LNCaP clone FGC (cell line): Measurements from ENCODE around the gene ARPC2.

ENCODE experiments used
- DNase-seq: peaks from one replicate; pipeline ENCODE4 v3.0.0-alpha.2; 2011; ENCODE audit warnings: low read depth
- H3K4me3 ChIP-seq: 2 replicates; pipeline ENCODE4 v1.5.1; 2011; ENCODE audit warnings: mild to moderate bottlenecking, low read depth, low read length, control low read depth
- CTCF ChIP-seq: IDR thresholded peaks from 2 replicates; pipeline ENCODE4 v1.5.1; 2012; ENCODE audit warnings: mild to moderate bottlenecking; ENCODE audit not compliant: control insufficient read depth, insufficient read depth; ENCODE audit errors: extremely low read depth

Gene ARPC2

GRCh38 chr2:218192902-218193430 is 24.0 kb upstream of the ARPC2 start:
- DNase-seq, result no peak
- no peak for TF ChIP-seq CTCF
- H3K4me3 ChIP-seq, result no peak overlapping the region

- no peak for DNase-seq
- no peak overlapping the region for H3K4me3 ChIP-seq
- TF ChIP-seq CTCF, result no peak
Measured at GRCh38 chr2:218193701-218194100, 23.3 kb upstream of the ARPC2 start.

GRCh38 chr2:218194880-218195279 is 22.1 kb upstream of the ARPC2 start:
- no peak overlapping the region for H3K4me3 ChIP-seq
- no peak for DNase-seq
- TF ChIP-seq CTCF, result no peak

- TF ChIP-seq CTCF, result no peak
- DNase-seq, result no peak
- no peak overlapping the region for H3K4me3 ChIP-seq
Measured at GRCh38 chr2:218196974-218197373, 20.0 kb upstream of the ARPC2 start.

- TF ChIP-seq CTCF, result no peak
- DNase-seq, result no peak
- H3K4me3 ChIP-seq, result no peak overlapping the region
Measured at GRCh38 chr2:218202266-218202665, 14.7 kb upstream of the ARPC2 start.

- no peak for TF ChIP-seq CTCF
- no peak overlapping the region for H3K4me3 ChIP-seq
- no peak for DNase-seq
Measured at GRCh38 chr2:218209078-218209477, 7.9 kb upstream of the ARPC2 start.

GRCh38 chr2:218214116-218214515 is 2.9 kb upstream of the ARPC2 start:
- H3K4me3 ChIP-seq, result no peak overlapping the region
- TF ChIP-seq CTCF, result no peak
- no peak for DNase-seq
